Dedifferentiated amniotic fluid mesenchymal stem cell (primary cell): ENCODE measurements around the gene GLI1.
A peak's percentile ranks its signal among the peaks of the same experiment; 100 is the strongest.

Experiments
- DNase-seq: peaks from one replicate; pipeline ENCODE4 v3.0.0-alpha.2; 2016; ENCODE audit errors: extremely low spot score

GLI1 gene

GRCh38 chr12:57461276-57461916 is 1.8 kb downstream of the GLI1 start:
- no peak for DNase-seq

GRCh38 chr12:57461917-57462250 is 2.3 kb downstream of the GLI1 start:
- no peak for DNase-seq

GRCh38 chr12:57462251-57462911 is 2.8 kb downstream of the GLI1 start:
- DNase-seq = peak; percentile 88

GRCh38 chr12:57462912-57463253 is 3.3 kb downstream of the GLI1 start:
- DNase-seq = no peak

- no peak for DNase-seq
These were observed 5.0 kb downstream of the GLI1 start for GRCh38 chr12:57464569-57464968.

GRCh38 chr12:57465030-57465746 is 5.6 kb downstream of the GLI1 start:
- no peak for DNase-seq

GRCh38 chr12:57465747-57466505 is 6.3 kb downstream of the GLI1 start:
- no peak for DNase-seq

- no peak for DNase-seq
These were observed 7.8 kb downstream of the GLI1 start for GRCh38 chr12:57467212-57467874.

GRCh38 chr12:57467915-57468314 is 8.3 kb downstream of the GLI1 start:
- no peak for DNase-seq

- no peak for DNase-seq
These were observed 9.9 kb downstream of the GLI1 start for GRCh38 chr12:57469296-57470164.

- no peak for DNase-seq
These were observed 10.8 kb downstream of the GLI1 start for GRCh38 chr12:57470286-57470969.

- DNase-seq = no peak
These were observed 11.5 kb downstream of the GLI1 start for GRCh38 chr12:57470970-57471656.

- DNase-seq = no peak
These were observed 12.1 kb downstream of the GLI1 start for GRCh38 chr12:57471661-57472060.

GRCh38 chr12:57472391-57472790 is 12.8 kb downstream of the GLI1 start:
- no peak for DNase-seq

GRCh38 chr12:57473392-57473791 is 13.8 kb downstream of the GLI1 start:
- DNase-seq = no peak

- DNase-seq = no peak
These were observed 14.3 kb downstream of the GLI1 start for GRCh38 chr12:57473886-57474285.

GRCh38 chr12:57474430-57474829 is 14.8 kb downstream of the GLI1 start:
- no peak for DNase-seq

- no peak for DNase-seq
These were observed 15.3 kb downstream of the GLI1 start for GRCh38 chr12:57474862-57475261.

- no peak for DNase-seq
These were observed 15.9 kb downstream of the GLI1 start for GRCh38 chr12:57475271-57476161.
